Small intestine (tissue), 7 donors: Measurements from ENCODE around the gene COA6. TPM values are rescaled to one million over a fixed set of nuclear protein-coding genes. Genes with fewer than 3 reads are reported as not detected.
A peak's percentile ranks its signal among the peaks of the same experiment; 100 is the strongest.

ENCODE experiments used
- DNase-seq, 2 donors: peaks; one replicate each; pipeline versions ENCODE4 v3.0.0 to v3.0.0-alpha.2; 2013
- FAIRE-seq: peaks from 2 replicates; lab custom pipeline; 2012; peaks lifted over from hg19 to GRCh38; lab: Jason Lieb, UNC
- H3K27ac ChIP-seq, 3 donors: one replicate each; pipeline ENCODE4 v1.5.1; 2013; ENCODE audit warnings: low read length in 2 of 3, mild to moderate bottlenecking in 2 of 3, control low read depth in 1 of 3, inconsistent platforms in 1 of 3, low read depth in 1 of 3, moderate library complexity in 1 of 3
- H3K27me3 ChIP-seq, 3 donors: one replicate each; pipeline ENCODE4 v1.6.1; 2013; ENCODE audit warnings: low read length in 3 of 3, inconsistent platforms in 1 of 3; ENCODE audit not compliant: control insufficient read depth in 3 of 3, insufficient read depth in 3 of 3
- H3K36me3 ChIP-seq, 3 donors: one replicate each; pipeline ENCODE4 v1.6.1; 2013; ENCODE audit warnings: low read length in 3 of 3, inconsistent platforms in 1 of 3, low read depth in 1 of 3, mild to moderate bottlenecking in 1 of 3, moderate library complexity in 1 of 3; ENCODE audit not compliant: control insufficient read depth in 3 of 3, insufficient read depth in 2 of 3
- H3K4me1 ChIP-seq, 3 donors: one replicate each; pipeline ENCODE4 v1.6.1; 2013; ENCODE audit warnings: low read length in 2 of 3, inconsistent platforms in 1 of 3, low read depth in 1 of 3, mild to moderate bottlenecking in 1 of 3, moderate library complexity in 1 of 3; ENCODE audit not compliant: control insufficient read depth in 3 of 3, insufficient read depth in 2 of 3
- H3K4me3 ChIP-seq, 3 donors: one replicate each; pipeline ENCODE4 v1.5.1; 2013; ENCODE audit warnings: low read length in 3 of 3, control low read depth in 1 of 3, inconsistent platforms in 1 of 3, low read depth in 1 of 3, mild to moderate bottlenecking in 1 of 3, moderate library complexity in 1 of 3
- H3K9me3 ChIP-seq, 2 donors: one replicate each; pipeline ENCODE4 v1.6.1; 2013; ENCODE audit warnings: low read depth in 1 of 2, low read length in 1 of 2; ENCODE audit not compliant: control insufficient read depth in 2 of 2, insufficient read depth in 1 of 2
- WGBS, 3 donors: extraction: QIAGEN DNeasy Blood & Tissue Kit; methylation state at CpG; one replicate each; pipeline ENCODE4 v1.1.7; 2013; 5-methylcytosine and 5-hydroxymethylcytosine counted together
- polyA plus RNA-seq, 4 donors: library from polyadenylated mRNA; stranded (reverse) in 3 of 4; unstranded in 1 of 4; fragments of 200-250 nt in 3 of 4; fragments of 120-200 nt in 1 of 4; gene quantifications; one replicate each; pipeline versions ENCODE4 v1.2.1 to v1.2.3, GENCODE V29; 2013
- donor health status: healthy with polysubstance abuse.
- donor health status: control.
- donor health status: control.
- donor health status: Bipolar disorder and iron deficiency.
- donor health status: healthy.

The COA6 gene
- polyA plus RNA-seq, 4 donors = 45.4 to 154 (median 88.8) TPM

DNA sequence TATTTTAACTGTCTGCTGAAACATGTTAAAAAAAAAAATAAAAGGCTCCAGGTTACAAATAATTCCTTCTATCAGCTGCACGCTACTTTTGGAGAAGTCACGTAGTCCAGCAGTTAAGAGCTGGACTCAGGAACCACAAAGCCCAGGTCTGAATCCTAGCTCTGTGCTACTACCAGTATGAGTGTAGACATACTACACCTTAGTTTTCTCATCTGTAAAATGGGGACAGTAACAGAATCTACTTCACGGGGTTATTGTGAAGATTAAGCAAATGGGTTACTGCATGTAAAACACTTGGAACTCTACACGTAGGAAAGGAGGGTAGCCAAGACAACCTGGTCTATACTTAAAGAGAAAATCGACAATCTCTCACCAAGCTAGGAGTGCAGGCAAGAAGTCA, 57.4 kb downstream of the COA6 start:
- H3K9me3 ChIP-seq = no peaks in the 10 kb centered on the region
- DNase-seq (no peak), FAIRE-seq (no peak)
- 93 to 99% (median 96%) methylated on average over 5 of the region's 5 CpGs for WGBS, 3 donors
- no peak overlapping the region for H3K27ac ChIP-seq
- H3K4me3 ChIP-seq = no peak overlapping the region
- H3K36me3 ChIP-seq = peaks cover 13 to 33% (median 14%) of the 10 kb centered on the region in 3 donors
- H3K4me1 ChIP-seq = no peaks in the 10 kb centered on the region
- no peaks in the 10 kb centered on the region for H3K27me3 ChIP-seq

DNA sequence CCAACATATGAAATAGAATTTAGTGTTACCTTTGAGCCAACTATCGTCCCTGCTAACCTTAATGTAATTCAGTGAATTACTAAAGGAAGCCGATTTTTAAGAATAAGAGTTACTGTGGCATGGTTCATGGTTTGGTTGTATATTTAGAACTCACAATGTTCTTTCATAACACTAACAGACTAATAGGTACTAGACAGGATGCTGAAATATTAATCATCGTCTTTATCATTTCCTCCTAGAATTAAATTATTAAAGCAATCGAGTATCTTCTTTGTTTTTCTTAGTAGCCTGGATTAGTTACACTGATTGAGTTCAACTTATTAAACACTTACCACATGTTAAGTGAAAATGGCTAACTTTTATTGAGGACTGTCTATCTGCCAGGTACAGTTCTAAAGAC, 58.0 kb downstream of the COA6 start:
- peak; percentile 39 for FAIRE-seq

DNA sequence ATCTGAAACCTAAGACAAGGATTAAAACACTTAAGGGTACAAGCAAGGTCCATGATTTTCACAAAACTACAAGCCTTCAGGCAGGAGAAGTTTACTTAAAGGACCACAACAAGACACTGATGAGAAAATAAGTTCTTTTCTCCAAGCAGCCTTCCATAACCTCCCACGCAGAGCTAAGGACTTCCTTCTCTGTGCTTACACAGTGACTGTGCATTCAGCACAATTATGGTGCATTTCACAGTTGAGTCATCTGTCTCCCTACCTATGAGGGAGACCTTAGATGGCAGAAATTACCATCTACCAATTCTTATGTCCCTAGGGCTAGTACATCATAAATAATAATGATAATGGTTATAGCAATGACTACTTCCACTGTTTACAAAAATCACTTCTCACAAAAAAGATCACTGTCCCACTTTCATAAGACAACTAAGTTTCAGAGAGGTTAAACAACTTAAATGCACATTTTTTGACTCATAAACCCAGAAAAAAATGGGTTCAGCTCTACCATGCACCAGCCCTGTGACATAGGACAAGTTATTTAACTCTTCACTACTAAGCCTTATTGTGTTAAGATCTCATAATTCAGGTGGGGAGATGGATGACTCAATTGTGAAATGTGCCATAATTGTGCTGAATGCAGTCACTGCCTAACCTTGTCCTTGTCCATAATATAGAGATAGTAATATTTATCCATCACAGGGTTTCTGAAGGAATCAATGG, 60.5 kb downstream of the COA6 start:
- no peaks in the 10 kb centered on the region for H3K27me3 ChIP-seq
- WGBS, 3 donors = 84 to 100% (median 100%) methylated on average over 1 of the region's 1 CpG
- peaks cover 9 to 29% (median 17%) of the 10 kb centered on the region in 3 donors for H3K36me3 ChIP-seq
- no peak overlapping the region for H3K4me3 ChIP-seq
- DNase-seq (no peak), FAIRE-seq (no peak)
- no peak overlapping the region for H3K27ac ChIP-seq
- H3K4me1 ChIP-seq = no peaks in the 10 kb centered on the region
- H3K9me3 ChIP-seq = no peaks in the 10 kb centered on the region

More for the DNA sequence above, 58.0 kb downstream of the COA6 start:
- H3K9me3 ChIP-seq = no peaks in the 10 kb centered on the region
- H3K27ac ChIP-seq = no peak overlapping the region
- no peaks in the 10 kb centered on the region for H3K27me3 ChIP-seq
- 87 to 95% (median 89%) methylated on average over 4 of the region's 4 CpGs for WGBS, 3 donors
- DNase-seq = no peak
- H3K36me3 ChIP-seq = peaks cover 13 to 33% (median 14%) of the 10 kb centered on the region in 3 donors
- H3K4me1 ChIP-seq = no peaks in the 10 kb centered on the region
- H3K4me3 ChIP-seq = no peak overlapping the region

Other genes with a start within 250 kb of the COA6 start
- 10 to 100 TPM in 3 of 4 donors, 1 to 10 TPM in 1; 8.1 to 67.5 (median 19.4) TPM for gene TARBP1, start 105.7 kb downstream of the COA6 start, polyA plus RNA-seq
- 100 to 1,000 TPM in 1 of 4 donors, 10 to 100 TPM in 3; 42.4 to 195 (median 63.9) TPM for gene IRF2BP2, start 236.7 kb downstream of the COA6 start, polyA plus RNA-seq